HepG2 (cell line): ENCODE measurements around the gene VSIG2. TPM values are rescaled to one million over a fixed set of nuclear protein-coding genes. Genes with fewer than 3 reads are reported as not detected.

Source experiments
- AKAP8 ChIP-seq: sonication (generic); formaldehyde crosslinking; IDR thresholded peaks from 2 replicates; pipeline ENCODE4 v1.5.1; 2020; ENCODE audit warnings: mild to moderate bottlenecking, missing genetic modification reagents
- ATM ChIP-seq: fragments of 450-650 bp; IDR thresholded peaks from 2 replicates; pipeline ENCODE4 v1.7.1; 2017; ENCODE audit warnings: mild to moderate bottlenecking, borderline replicate concordance
- DMAP1 ChIP-seq: IDR thresholded peaks from 2 replicates; pipeline ENCODE4 v1.6.1; 2016
- HNRNPLL ChIP-seq: fragments of 200-400 bp; formaldehyde crosslinking; IDR thresholded peaks from 2 replicates; pipeline ENCODE4 v1.6.1; 2017; ENCODE audit warnings: mild to moderate bottlenecking, low read depth, low read length; ENCODE audit not compliant: poor library complexity, severe bottlenecking
- NFKBIZ ChIP-seq: IDR thresholded peaks from 2 replicates; pipeline ENCODE4 v1.6.1; 2018; ENCODE audit warnings: missing genetic modification reagents, missing compliant biosample characterization
- REL ChIP-seq: sonication (generic); formaldehyde crosslinking; conservative IDR thresholded peaks from 2 replicates; pipeline ENCODE4 v1.8.0; 2022; ENCODE audit warnings: mild to moderate bottlenecking, missing genetic modification reagents, moderate library complexity
- SP5 ChIP-seq: IDR thresholded peaks from 2 replicates; pipeline ENCODE4 v1.6.1; 2016; ENCODE audit warnings: low read depth, borderline replicate concordance
- TAF15 ChIP-seq: fragments of 200-400 bp; formaldehyde crosslinking; IDR thresholded peaks from one replicate; pipeline ENCODE4 v1.6.1; 2018; ENCODE audit warnings: mild to moderate bottlenecking, low read depth, low read length; ENCODE audit not compliant: poor library complexity, severe bottlenecking
- ZBTB7A ChIP-seq: sonication (generic); formaldehyde crosslinking; IDR thresholded peaks from 2 replicates; pipeline ENCODE4 v1.8.0; 2022; ENCODE audit warnings: mild to moderate bottlenecking, missing genetic modification reagents
- ZNF121 ChIP-seq: sonication (generic); formaldehyde crosslinking; IDR thresholded peaks from 2 replicates; pipeline ENCODE4 v1.5.0; 2020; ENCODE audit warnings: mild to moderate bottlenecking, missing genetic modification reagents
- ZNF205 ChIP-seq: IDR thresholded peaks from 2 replicates; pipeline ENCODE4 v1.6.1; 2018; ENCODE audit warnings: missing biosample characterization, missing genetic modification reagents
- polyA plus RNA-seq, 8 experiments: library from polyadenylated mRNA; depleted of rRNA in 3 of 8; stranded (reverse) in 7 of 8; unstranded in 1 of 8; fragments of >200 nt; fragmentation: Illumina TruSeq in 4 of 8; extraction: Trizol in 4 of 8; gene quantifications; 2 replicates each; pipeline versions ENCODE4 v1.2.1 to v1.2.3, GENCODE V29; 2011 to 2016; ENCODE audit warnings: low read depth in 4 of 8, missing spikeins in 1 of 8, mixed read lengths in 1 of 8; ENCODE audit not compliant: insufficient read depth in 1 of 8
- total RNA-seq, 5 experiments: library from RNA; depleted of rRNA; stranded (reverse); fragments of >200 nt; fragmentation: Illumina TruSeq; extraction: Trizol; gene quantifications; 2 replicates each; pipeline ENCODE4 v1.2.3, GENCODE V29; 2016; ENCODE audit warnings: low read depth in 1 of 5
- TF ChIP-seq, protein P1 (sequence below): sonication (generic); formaldehyde crosslinking; IDR thresholded peaks from 2 replicates; pipeline ENCODE4 v1.9.0; 2021; ENCODE audit warnings: missing genetic modification reagents, mild to moderate bottlenecking, borderline replicate concordance
- TF ChIP-seq, protein P2 (sequence below): sonication (generic); formaldehyde crosslinking; IDR thresholded peaks from 2 replicates; pipeline ENCODE4 v1.4.0; 2020; ENCODE audit warnings: mild to moderate bottlenecking, low read depth, missing genetic modification reagents
- TF ChIP-seq, protein P3 (sequence below): sonication (generic); formaldehyde crosslinking; IDR thresholded peaks from one replicate; pipeline ENCODE4 v1.5.1; 2020; ENCODE audit warnings: mild to moderate bottlenecking, missing genetic modification reagents; ENCODE audit errors: not compliant biosample characterization
- TF ChIP-seq, protein P4 (sequence below): sonication (generic); formaldehyde crosslinking; IDR thresholded peaks from 2 replicates; pipeline ENCODE4 v1.4.0; 2020; ENCODE audit warnings: missing genetic modification reagents; ENCODE audit errors: not compliant biosample characterization
- TF ChIP-seq, protein P5 (sequence below): sonication (generic); formaldehyde crosslinking; conservative IDR thresholded peaks from 2 replicates; pipeline ENCODE4 v1.4.0; 2020; ENCODE audit warnings: missing genetic modification reagents

VSIG2 gene
- total and polyA plus RNA-seq, 2 of the 13 experiments (the other 11 are each of a cell fraction or from before 2014, with no cell fraction given): 0.80 to 2.7 TPM

DNA sequence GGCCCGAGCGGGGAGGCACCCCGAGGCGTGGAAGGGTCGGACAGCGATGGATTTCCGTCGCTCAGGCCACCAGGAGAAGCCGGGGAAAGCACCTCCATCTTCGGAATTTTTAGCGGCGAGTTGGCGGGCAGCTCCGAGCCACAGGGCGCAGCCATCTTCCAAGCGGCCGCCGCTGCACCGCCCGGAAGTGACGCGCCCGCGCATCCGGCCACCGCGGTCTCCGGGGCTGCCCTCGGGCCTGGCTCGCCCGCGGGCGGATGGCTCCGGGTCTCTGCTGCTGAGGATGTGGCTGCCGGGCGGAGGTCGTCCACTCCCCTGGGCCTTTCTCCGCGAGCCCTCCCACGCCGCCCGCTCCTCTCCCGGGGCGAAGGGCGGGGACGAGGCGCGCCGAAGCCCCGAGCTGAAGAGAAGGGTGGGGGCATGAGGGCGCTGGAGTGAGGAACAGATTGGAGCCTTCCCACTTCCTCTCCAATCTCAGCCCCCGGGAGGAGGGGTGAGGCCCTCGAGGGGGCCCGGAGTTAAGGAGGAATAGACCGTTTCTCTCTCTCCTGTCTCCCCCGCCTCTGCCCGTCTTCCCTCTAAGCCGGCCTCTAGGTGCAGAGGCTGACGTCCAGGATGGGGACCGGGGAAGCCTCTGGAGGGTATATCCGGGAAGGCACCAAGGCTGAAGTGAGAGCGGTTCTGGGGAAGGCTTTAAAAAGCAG lies 48.3 kb upstream of the VSIG2 start, which contains the start of gene MSANTD2 (continued):
- TF ChIP-seq, protein P1, sequence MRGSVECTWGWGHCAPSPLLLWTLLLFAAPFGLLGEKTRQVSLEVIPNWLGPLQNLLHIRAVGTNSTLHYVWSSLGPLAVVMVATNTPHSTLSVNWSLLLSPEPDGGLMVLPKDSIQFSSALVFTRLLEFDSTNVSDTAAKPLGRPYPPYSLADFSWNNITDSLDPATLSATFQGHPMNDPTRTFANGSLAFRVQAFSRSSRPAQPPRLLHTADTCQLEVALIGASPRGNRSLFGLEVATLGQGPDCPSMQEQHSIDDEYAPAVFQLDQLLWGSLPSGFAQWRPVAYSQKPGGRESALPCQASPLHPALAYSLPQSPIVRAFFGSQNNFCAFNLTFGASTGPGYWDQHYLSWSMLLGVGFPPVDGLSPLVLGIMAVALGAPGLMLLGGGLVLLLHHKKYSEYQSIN: no peak
- TF ChIP-seq, protein P2, sequence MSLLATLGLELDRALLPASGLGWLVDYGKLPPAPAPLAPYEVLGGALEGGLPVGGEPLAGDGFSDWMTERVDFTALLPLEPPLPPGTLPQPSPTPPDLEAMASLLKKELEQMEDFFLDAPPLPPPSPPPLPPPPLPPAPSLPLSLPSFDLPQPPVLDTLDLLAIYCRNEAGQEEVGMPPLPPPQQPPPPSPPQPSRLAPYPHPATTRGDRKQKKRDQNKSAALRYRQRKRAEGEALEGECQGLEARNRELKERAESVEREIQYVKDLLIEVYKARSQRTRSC (CRISPR knock-in tag): 0 out of 2 replicates have a peak, but pooled peaks have one; percentile 40
- TF ChIP-seq DMAP1 (CRISPR knock-in tag) (peak; percentile 89; the same call in 1 of the 2 replicates), ZNF121 (CRISPR knock-in tag) (no peak), AKAP8 (CRISPR knock-in tag) (peak; percentile 89; the same call in 1 of the 2 replicates), SP5 (CRISPR knock-in tag) (0 out of 2 replicates have a peak, but pooled peaks have one; percentile 20), HNRNPLL (peak; percentile 46), ZNF205 (CRISPR knock-in tag) (no peak), REL (CRISPR knock-in tag) (no peak; the same call in none of the 2 replicates), ATM (no peak), TAF15 (no peak), ZBTB7A (peak; percentile 68; the same call in 1 of the 2 replicates), NFKBIZ (CRISPR knock-in tag) (0 out of 2 replicates have a peak, but pooled peaks have one; percentile 25)
- TF ChIP-seq, protein P3, sequence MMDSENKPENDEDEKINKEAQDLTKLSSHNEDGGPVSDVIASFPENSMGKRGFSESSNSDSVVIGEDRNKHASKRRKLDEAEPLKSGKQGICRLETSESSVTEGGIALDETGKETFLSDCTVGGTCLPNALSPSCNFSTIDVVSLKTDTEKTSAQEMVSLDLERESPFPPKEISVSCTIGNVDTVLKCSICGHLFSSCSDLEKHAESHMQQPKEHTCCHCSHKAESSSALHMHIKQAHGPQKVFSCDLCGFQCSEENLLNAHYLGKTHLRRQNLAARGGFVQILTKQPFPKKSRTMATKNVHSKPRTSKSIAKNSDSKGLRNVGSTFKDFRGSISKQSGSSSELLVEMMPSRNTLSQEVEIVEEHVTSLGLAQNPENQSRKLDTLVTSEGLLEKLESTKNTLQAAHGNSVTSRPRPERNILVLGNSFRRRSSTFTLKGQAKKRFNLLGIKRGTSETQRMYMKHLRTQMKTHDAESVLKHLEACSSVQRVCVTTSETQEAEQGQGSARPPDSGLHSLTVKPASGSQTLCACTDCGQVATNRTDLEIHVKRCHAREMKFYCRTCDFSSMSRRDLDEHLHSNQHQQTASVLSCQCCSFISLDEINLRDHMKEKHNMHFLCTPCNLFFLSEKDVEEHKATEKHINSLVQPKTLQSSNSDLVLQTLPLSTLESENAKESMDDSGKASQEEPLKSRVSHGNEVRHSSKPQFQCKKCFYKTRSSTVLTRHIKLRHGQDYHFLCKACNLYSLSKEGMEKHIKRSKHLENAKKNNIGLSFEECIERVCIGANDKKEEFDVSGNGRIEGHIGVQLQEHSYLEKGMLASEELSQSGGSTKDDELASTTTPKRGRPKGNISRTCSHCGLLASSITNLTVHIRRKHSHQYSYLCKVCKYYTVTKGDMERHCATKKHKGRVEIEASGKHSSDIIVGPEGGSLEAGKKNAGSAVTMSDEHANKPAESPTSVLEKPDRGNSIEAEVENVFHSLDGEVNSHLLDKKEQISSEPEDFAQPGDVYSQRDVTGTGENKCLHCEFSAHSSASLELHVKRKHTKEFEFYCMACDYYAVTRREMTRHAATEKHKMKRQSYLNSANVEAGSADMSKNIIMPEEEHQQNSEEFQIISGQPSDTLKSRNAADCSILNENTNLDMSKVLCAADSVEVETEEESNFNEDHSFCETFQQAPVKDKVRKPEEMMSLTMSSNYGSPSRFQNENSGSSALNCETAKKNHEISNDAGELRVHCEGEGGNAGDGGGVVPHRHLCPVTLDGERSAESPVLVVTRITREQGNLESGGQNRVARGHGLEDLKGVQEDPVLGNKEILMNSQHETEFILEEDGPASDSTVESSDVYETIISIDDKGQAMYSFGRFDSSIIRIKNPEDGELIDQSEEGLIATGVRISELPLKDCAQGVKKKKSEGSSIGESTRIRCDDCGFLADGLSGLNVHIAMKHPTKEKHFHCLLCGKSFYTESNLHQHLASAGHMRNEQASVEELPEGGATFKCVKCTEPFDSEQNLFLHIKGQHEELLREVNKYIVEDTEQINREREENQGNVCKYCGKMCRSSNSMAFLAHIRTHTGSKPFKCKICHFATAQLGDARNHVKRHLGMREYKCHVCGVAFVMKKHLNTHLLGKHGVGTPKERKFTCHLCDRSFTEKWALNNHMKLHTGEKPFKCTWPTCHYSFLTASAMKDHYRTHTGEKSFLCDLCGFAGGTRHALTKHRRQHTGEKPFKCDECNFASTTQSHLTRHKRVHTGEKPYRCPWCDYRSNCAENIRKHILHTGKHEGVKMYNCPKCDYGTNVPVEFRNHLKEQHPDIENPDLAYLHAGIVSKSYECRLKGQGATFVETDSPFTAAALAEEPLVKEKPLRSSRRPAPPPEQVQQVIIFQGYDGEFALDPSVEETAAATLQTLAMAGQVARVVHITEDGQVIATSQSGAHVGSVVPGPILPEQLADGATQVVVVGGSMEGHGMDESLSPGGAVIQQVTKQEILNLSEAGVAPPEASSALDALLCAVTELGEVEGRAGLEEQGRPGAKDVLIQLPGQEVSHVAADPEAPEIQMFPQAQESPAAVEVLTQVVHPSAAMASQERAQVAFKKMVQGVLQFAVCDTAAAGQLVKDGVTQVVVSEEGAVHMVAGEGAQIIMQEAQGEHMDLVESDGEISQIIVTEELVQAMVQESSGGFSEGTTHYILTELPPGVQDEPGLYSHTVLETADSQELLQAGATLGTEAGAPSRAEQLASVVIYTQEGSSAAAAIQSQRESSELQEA (CRISPR knock-in tag): no peak
- TF ChIP-seq, protein P4, sequence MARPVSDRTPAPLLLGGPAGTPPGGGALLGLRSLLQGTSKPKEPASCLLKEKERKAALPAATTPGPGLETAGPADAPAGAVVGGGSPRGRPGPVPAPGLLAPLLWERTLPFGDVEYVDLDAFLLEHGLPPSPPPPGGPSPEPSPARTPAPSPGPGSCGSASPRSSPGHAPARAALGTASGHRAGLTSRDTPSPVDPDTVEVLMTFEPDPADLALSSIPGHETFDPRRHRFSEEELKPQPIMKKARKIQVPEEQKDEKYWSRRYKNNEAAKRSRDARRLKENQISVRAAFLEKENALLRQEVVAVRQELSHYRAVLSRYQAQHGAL (CRISPR knock-in tag): peak; percentile 34
- TF ChIP-seq, protein P5, sequence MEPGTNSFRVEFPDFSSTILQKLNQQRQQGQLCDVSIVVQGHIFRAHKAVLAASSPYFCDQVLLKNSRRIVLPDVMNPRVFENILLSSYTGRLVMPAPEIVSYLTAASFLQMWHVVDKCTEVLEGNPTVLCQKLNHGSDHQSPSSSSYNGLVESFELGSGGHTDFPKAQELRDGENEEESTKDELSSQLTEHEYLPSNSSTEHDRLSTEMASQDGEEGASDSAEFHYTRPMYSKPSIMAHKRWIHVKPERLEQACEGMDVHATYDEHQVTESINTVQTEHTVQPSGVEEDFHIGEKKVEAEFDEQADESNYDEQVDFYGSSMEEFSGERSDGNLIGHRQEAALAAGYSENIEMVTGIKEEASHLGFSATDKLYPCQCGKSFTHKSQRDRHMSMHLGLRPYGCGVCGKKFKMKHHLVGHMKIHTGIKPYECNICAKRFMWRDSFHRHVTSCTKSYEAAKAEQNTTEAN: no peak
